ENCODE measurements around the gene CHST8.

Gene CHST8

GRCh38 chr19:33606556-33606955, 15.2 kb upstream of the CHST8 start:
- no peaks in the 10 kb centered on the region for H3K27me3 ChIP-seq (ENCODE audit: insufficient read depth, poor library complexity, severe bottlenecking)
- no peak overlapping the region for H3K27ac ChIP-seq (ENCODE audit: poor library complexity, severe bottlenecking)
- H3K9me3 ChIP-seq (ENCODE audit: severe bottlenecking), result peaks cover 5% of the 10 kb centered on the region
- DNase-seq (ENCODE audit: low spot score) (no peak), ATAC-seq (ENCODE audit: low read depth) (no peak)
- no peak for TF ChIP-seq CTCF (IDR thresholded peaks at IDR 0.05; ENCODE audit: poor library complexity, severe bottlenecking)
- no peaks in the 10 kb centered on the region for H3K4me1 ChIP-seq (ENCODE audit: insufficient read depth, poor library complexity, severe bottlenecking)
- H3K36me3 ChIP-seq (ENCODE audit: low read depth), result no peaks in the 10 kb centered on the region
- no peak overlapping the region for H3K4me3 ChIP-seq (ENCODE audit: severe bottlenecking)

GRCh38 chr19:33609353-33609752, 12.4 kb upstream of the CHST8 start:
- no peak for DNase-seq (ENCODE audit: low spot score)
- Histone ChIP-seq H3K27me3 (ENCODE audit: insufficient read depth, poor library complexity, severe bottlenecking) (peaks cover 9% of the 10 kb centered on the region), H3K9me3 (ENCODE audit: severe bottlenecking) (peaks cover 5% of the 10 kb centered on the region), H3K4me1 (ENCODE audit: insufficient read depth, poor library complexity, severe bottlenecking) (no peaks in the 10 kb centered on the region), H3K36me3 (ENCODE audit: low read depth) (no peaks in the 10 kb centered on the region), H3K4me3 (ENCODE audit: severe bottlenecking) (no peak overlapping the region), H3K27ac (ENCODE audit: poor library complexity, severe bottlenecking) (no peak overlapping the region)
- ATAC-seq (ENCODE audit: low read depth), result no peak
- TF ChIP-seq CTCF (IDR thresholded peaks at IDR 0.05; ENCODE audit: poor library complexity, severe bottlenecking), result no peak

GRCh38 chr19:33610588-33610987, 11.2 kb upstream of the CHST8 start:
- TF ChIP-seq CTCF (IDR thresholded peaks at IDR 0.05; ENCODE audit: poor library complexity, severe bottlenecking), result no peak
- peaks cover 5% of the 10 kb centered on the region for H3K9me3 ChIP-seq (ENCODE audit: severe bottlenecking)
- H3K4me1 ChIP-seq (ENCODE audit: insufficient read depth, poor library complexity, severe bottlenecking), result no peaks in the 10 kb centered on the region
- no peak overlapping the region for H3K27ac ChIP-seq (ENCODE audit: poor library complexity, severe bottlenecking)
- no peaks in the 10 kb centered on the region for H3K36me3 ChIP-seq (ENCODE audit: low read depth)
- ATAC-seq (ENCODE audit: low read depth), result no peak
- DNase-seq (ENCODE audit: low spot score), result no peak
- no peak overlapping the region for H3K4me3 ChIP-seq (ENCODE audit: severe bottlenecking)
- peaks cover 14% of the 10 kb centered on the region for H3K27me3 ChIP-seq (ENCODE audit: insufficient read depth, poor library complexity, severe bottlenecking)

- Histone ChIP-seq H3K4me3 (ENCODE audit: severe bottlenecking) (no peak overlapping the region), H3K4me1 (ENCODE audit: insufficient read depth, poor library complexity, severe bottlenecking) (no peaks in the 10 kb centered on the region), H3K27ac (ENCODE audit: poor library complexity, severe bottlenecking) (no peak overlapping the region), H3K9me3 (ENCODE audit: severe bottlenecking) (peaks cover 5% of the 10 kb centered on the region), H3K27me3 (ENCODE audit: insufficient read depth, poor library complexity, severe bottlenecking) (peaks cover 14% of the 10 kb centered on the region), H3K36me3 (ENCODE audit: low read depth) (no peaks in the 10 kb centered on the region)
- DNase-seq (ENCODE audit: low spot score) (no peak), ATAC-seq (ENCODE audit: low read depth) (no peak)
- no peak for TF ChIP-seq CTCF (IDR thresholded peaks at IDR 0.05; ENCODE audit: poor library complexity, severe bottlenecking)
Observed at GRCh38 chr19:33612928-33613619, 8.7 kb upstream of the CHST8 start.

- H3K27me3 ChIP-seq (ENCODE audit: insufficient read depth, poor library complexity, severe bottlenecking), result peaks cover 14% of the 10 kb centered on the region
- H3K36me3 ChIP-seq (ENCODE audit: low read depth), result no peaks in the 10 kb centered on the region
- no peaks in the 10 kb centered on the region for H3K4me1 ChIP-seq (ENCODE audit: insufficient read depth, poor library complexity, severe bottlenecking)
- DNase-seq (ENCODE audit: low spot score), result no peak
- peaks cover 5% of the 10 kb centered on the region for H3K9me3 ChIP-seq (ENCODE audit: severe bottlenecking)
- no peak overlapping the region for H3K27ac ChIP-seq (ENCODE audit: poor library complexity, severe bottlenecking)
- no peak for ATAC-seq (ENCODE audit: low read depth)
- H3K4me3 ChIP-seq (ENCODE audit: severe bottlenecking), result no peak overlapping the region
- TF ChIP-seq CTCF (IDR thresholded peaks at IDR 0.05; ENCODE audit: poor library complexity, severe bottlenecking), result no peak
Observed at GRCh38 chr19:33613620-33614000, 8.1 kb upstream of the CHST8 start.

Data from RWPE2 (cell line).